Stimulated activated CD8-positive, alpha-beta memory T cell treated with anti-CD3 and anti-CD28 coated beads, Interleukin-15, amount 100 ng/mL, for 4 hours (primary cell): ENCODE data around the gene ODF2L.

ENCODE experiments used
- DNase-seq, 2 donors: peaks; one replicate each; pipeline ENCODE4 v3.0.0-alpha.2; 2020; ENCODE audit warnings: low read depth in 2 of 2

Gene ODF2L, protein sequence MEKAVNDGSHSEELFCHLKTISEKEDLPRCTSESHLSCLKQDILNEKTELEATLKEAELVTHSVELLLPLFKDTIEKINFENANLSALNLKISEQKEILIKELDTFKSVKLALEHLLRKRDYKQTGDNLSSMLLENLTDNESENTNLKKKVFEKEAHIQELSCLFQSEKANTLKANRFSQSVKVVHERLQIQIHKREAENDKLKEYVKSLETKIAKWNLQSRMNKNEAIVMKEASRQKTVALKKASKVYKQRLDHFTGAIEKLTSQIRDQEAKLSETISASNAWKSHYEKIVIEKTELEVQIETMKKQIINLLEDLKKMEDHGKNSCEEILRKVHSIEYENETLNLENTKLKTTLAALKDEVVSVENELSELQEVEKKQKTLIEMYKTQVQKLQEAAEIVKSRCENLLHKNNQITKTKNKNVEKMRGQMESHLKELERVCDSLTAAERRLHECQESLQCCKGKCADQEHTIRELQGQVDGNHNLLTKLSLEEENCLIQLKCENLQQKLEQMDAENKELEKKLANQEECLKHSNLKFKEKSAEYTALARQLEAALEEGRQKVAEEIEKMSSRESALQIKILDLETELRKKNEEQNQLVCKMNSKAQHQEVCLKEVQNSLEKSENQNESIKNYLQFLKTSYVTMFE

DNA sequence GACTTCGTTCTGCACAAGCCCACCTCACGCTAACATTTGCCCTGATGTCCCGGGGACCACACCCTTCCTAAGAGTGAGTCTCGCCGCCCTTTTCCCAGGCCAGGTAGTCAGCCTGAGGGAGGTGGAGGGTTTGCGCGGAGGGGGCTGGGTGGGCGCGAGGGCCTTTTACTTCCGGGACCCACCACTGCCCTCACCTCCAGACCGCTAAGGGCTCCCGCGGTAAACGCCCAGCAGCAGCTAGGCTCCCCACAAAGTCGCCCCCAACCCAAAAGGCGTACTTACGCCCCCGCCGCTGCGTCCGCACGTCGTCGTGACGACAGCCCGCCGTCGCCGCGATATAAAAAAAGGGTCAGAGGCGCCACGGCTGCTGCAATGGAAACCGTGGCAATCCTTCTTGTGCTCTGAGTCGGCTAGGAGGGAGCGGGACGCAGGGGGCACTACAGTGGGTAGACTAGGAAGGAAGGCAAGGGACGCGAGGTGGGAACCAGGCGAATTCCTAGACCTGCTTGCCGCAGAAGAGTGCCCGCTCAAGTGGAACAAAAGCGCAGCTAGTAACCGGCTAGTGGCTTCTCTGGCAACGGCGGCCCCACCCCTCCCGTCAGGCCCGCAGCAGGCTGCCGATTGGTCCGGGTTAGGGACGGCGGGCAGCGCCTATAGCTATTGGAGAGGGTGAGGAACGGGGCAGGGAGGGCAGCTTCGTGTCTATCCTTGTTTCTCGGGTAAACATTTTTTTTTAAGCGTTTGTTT lies at the start of gene ODF2L:
Gene ODF2L, minus strand, starts transcription at position 573 of the 747 bp plus-strand sequence. CDS start 9,296 bp downstream, outside the sequence.
- peak; percentile 69 to 79 for DNase-seq

DNA sequence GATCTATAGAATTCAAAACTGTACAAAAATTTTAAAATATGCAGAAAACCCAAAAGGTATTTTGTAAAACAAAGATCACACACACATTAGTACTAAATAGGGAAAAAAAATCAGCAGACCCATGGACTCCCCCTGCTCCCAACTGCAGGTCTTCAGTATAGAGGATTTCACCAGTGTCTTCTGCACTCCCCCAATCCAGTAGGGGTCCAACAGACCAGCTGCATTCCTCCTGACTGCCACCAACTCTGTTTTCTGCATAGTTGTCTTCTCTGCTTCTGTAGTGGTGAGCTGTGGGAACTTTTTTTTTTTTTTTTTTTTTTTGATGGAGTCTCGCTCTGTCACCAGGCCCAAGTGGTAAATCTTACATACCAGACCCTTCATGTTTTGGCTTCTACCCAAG lies 49.8 kb upstream of the ODF2L start:
- DNase-seq, result no peak

DNA sequence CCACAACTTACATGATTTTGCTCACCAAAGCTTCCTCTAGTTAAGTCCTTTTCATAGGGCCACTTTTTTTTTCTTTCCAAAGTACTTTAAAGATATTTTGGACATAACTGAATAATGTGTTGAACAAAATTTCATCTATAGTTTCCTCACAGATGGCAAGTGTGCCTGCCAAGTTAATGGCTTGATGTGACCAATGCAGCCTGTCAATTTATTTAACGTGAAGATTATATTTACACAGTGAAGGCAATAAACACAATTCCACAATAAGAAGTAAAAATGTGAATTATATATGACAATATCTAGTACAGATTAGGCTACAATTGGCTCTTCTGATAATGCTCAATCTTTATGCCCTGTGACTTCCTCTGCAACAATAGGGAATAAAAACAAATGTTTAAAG lies 45.9 kb upstream of the ODF2L start:
- DNase-seq, result no peak

DNA sequence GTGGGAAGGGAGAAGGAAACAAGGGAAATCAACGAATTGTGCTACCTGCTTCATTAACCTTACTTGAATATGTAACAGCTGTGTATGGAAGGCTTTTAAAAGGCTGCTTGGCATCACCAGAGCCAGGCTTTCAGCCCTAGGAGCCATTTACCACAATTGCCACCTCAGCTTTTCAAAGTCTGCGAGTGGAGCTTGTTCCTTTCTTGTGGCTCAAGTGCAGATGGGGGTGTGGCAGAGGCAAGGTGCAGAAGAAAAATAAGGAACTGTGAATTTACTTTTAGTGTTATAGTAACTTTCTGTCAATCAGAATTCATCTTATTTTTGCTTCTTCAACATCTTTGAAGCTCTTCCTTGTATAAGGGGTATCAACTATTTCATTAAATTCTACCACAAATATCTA lies 45.5 kb upstream of the ODF2L start:
- DNase-seq, result no peak

DNA sequence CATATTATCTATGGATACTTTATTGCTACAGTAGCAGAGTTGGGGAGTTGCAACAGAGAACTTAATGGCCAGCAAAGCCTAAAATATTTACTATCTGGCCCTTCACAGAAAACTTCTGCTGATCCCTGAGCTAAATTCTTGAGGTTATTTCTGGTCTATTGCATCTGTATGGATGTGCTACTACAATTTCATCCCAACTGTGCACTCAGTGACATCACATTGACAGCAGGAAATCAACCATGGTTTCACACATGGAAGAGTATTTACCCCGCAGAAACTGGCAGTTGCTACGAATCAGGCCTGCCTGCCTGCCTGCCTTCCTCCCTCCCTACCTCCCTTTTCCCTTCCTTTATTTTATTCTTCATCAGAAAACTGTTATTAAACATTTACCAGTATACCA lies 39.9 kb upstream of the ODF2L start:
- DNase-seq, result no peak

DNA sequence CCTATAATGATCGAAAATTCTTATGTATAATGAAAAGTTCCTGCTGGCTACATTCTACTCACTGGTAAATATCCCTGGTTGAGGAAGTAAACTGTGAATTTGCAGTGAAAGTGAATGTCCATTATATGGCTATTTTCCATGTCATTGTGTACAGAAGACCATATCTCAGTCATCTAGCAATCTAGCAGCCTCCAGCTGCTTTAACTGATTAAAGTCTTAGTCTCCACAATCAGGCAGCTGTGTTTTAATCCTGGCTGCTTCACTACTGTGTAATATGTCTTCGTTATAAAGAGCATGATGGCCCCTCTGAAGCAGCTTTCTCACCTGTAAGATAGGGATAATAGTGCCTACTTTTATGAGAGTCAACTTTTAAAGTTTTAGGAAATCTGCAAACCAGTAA lies 39.2 kb upstream of the ODF2L start:
- DNase-seq, result no peak

DNA sequence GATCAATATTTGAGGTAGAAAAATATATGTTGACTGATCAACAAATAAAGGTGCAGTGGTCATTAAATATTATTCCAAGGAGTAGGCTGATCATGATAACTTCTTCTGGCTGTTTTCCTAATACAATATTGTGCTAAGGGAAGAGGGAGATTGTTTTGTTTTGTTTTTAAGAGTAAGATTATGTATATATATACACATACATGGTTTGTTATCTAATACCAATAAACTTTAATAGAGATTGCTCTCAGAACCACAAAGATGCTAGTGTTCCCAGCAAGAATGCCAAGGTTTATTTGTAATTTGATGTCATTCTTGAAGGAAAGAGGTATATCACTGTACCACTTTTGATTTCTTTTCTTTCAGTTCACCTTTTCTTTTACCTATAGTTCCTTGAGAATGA lies 37.9 kb upstream of the ODF2L start:
- DNase-seq, result no peak

DNA sequence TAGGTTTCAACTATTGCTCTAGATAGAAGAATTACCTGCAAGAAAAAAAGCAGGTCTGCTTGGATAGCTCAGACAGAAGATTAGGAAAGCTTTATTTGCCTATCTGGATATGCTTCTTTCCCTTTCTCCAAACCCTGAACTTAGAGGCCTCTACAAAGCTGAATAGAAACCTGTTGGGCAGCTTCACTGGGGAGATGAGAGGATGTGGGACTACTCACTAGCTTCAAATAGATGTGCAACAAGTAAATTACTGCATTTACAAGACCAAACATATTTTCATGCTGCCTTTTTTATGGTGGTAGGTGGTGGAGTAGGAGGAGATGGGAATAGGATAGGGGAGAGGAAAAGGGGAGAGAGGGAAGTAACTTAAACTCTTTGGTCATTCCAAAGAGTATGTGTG lies 34.3 kb upstream of the ODF2L start:
- no peak for DNase-seq

DNA sequence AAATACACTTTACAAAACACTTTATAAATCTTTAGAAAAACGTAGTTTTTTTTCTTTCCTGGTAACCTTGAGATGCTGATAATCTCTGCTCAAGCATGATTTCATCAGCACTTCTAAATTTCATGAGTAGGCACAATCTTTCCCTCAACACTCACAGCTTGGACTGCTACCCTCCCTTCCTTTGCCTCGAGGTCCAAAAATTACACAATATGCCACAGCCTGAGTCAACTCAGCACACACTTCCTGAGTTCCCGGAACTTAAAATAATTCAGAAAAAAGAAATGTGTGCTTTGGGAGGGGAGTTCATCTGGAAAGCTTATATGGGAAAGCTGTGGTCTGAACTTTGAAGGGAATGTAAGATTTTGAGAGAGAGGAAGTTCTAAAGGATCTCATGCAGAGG lies 33.7 kb upstream of the ODF2L start:
- no peak for DNase-seq

DNA sequence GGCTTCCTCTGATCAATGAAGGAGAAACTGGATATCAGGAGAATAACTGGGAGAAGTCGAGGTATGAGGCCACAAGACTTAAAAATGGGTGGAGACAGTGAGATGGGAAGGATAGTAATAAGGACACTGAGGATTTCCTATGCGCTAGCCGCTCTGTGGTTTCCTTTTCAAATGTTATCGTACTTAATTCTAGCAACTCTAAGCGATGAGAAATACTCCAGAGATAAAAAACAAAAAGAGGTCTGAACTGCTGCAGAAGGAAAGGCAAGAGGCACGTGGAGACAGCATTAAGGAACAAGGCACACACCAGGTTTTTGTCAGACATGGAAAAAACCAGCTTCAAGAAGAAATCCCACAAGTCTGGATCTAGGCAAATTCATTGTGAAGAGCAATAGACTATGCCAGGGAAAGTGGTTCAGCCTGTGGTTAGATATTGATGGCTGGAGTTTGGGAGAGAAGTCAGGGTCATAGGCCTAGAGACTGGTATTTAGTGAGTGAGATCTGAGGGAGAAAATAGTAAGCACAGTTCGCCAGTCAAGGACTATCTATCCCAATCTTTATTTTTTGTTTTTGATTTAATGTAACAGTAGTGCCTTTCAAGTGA lies 33.1 kb upstream of the ODF2L start:
- DNase-seq, result no peak

DNA sequence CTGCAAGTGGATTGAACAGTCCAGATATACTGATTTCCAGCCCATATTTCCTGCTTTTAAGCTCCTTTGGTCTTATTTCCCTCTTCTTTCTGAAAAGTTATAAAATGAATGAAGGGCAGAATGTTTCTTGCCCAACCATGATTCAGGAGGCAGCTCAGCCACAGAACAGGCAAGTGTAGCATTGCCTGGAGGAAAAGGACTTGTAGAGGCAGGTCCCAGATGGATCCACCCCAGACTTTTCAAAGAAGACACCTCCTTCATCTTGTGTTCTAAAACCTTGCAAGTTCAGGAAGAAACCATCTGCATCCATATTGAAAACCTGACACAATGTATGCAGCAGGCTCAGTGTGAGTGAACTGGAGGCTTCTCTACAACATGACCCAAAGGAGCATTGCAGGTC lies 27.8 kb upstream of the ODF2L start, which contains the start of gene CLCA2:
Gene CLCA2, plus strand, starts transcription at position 299 of the 400 bp plus-strand sequence. Its CDS starts 77 bp downstream, at position 376.
- no peak for DNase-seq

DNA sequence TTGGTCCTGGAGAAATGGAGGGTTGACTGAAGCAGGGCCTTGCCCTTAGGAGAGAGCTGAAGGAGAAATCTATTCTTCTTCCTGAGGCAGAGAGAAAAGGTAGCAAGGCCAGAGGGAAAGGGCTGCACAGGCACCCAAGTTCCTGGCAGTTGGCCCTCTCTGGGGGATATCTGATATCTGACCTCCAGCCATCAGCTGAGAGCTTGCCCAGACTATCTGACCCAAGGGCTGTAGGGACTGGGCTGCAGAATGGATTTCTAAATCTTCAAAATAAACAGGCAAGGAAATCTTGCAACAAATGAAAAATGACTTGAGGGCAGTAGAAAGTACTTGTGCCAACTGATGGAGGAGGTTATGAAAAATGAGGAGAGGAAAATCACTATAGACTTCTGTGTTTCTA lies 27.4 kb upstream of the ODF2L start:
- no peak for DNase-seq

DNA sequence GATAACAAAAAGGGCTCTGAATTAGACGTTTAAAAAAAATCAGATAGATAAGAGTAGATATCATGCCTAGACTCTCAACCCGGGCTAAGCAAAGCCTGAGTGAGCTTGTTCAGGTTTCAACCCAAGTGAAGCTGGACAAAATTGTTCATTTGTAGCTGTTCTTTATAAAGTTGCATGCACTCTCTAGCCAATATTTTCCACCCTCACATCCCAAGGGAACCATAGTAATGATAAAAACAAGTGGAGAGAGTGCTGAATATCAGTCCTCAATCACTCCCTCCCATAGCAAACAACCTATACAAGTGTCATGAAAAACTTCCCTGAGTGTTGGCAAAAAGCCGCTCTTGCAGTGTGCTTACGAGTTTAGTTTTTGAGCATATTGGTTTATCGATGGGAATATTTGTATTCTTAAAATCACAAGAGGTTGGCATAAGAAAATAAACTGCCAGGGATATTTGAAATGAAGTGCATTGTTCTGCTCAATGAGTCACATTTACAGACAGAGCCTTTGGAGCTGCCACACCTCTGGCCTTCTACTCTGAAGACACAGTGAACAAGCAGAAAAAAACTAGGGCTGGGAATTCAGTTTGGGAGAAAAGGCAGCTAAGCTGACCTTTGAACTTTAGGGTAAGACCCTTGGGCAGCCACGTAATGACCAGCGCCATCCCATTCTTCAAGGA lies 25.6 kb upstream of the ODF2L start:
- no peak for DNase-seq

DNA sequence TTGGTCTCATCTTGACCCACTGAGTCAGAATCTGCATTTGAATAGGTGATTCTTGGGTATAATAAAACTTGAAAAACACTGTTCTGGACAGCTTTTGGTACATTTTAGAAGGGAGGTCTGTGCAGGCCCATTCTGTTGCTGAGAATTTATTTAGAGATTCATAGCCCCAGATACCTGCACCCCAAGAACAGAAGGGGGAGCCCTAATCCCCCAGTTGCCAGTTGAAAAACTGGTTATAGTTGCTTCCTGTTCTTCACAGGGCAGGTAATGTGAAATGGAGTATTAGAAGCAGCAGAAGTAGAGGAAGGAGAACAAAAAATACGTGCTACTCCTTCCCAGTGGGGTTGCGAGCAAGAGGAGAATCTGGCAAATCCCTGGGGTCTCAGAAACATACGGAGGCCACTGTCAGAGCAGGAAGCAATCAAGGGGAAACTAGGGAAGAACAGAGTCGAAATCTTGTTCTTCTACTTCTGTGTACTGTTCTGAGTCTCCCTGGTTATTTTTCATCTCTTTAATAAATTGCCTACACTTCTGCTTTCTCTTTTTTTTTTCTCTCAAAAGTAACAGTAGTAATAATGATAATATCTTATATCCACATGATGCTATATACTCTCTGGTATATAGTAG lies 23.3 kb upstream of the ODF2L start:
- DNase-seq, result no peak

DNA sequence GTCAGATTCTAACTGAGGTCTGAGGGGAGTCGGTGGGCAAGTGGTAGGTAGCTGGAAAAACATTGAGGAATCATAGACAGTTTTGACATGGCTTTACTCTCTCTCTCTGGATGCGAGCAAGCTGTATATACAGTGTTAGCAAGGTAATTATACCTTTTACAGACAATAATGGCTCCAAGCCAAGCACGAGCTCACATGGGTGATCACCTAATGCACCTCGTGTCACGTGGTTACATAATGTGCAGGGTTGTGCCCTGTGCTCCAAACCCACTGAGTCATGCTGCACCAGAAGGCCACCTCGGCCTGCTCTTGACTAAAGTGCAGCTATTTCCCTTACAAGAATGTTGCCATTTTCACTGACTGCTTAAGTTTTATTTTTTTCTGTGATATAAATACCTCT lies 20.2 kb upstream of the ODF2L start:
- no peak for DNase-seq

DNA sequence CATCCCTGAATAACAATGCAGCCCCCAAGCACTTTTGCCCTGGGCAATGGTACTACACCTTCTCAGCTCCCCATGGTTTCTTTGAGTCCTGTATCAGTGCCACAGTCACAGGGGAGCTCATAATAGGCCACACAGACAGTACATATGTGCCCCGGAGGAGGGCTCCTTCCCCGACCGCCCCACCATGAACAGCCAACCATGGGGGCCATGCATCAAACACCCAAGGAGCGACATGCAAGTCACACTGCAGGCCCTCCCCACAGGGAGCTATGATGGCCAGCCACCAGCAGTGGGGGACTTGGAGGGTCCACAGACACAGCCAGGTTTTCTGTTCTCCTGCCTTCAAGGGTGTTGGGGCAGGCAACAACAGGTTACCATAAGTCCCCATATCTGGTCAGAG lies 14.8 kb upstream of the ODF2L start:
- DNase-seq, result no peak

DNA sequence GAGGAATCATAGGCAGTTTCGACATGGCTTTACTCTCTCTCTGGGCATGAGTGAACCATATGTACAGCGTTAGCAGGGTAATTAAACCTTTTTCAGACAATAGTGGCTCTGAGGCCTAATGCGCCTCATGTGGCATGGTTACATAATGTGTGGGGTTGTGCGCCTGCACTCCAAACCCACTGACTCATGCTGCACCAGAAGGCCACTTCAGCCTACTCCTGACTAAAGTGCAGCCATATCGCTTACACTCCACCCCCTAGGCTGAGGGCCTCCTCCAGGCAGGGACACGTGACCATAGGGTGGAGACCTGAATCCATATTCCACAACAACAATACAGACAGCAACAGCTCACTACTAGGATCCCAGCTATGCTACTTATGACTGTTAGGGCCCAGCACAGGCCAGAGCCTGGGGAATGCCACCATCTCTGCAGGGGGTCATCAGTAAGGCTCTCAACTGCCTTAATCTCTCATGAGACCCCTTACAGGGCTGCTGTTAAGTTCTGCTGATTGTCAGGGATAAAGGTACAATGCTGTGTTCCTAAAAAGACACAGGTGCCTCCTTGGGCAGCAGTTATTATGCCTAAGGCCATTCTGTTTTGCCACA lies 13.4 kb upstream of the ODF2L start:
- DNase-seq, result no peak

DNA sequence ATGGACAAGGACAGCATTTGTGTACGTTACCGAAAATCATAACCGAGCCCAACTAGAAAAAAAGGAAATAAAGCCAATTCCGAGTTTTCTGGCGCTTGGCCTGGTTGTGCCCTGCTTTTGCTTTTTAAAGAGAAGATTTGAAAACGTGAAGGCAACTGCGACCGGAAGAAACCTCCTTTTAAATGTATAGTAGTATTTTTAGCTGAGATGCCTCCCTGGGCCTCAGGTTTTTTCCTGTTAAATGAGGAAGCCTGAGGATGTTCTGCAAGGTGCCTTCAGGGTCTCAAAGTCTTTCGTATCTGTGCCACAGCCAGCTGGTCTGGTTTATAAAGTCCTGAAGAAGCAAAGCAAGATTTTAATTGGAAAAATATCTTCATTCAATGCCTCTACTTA lies 371 bp upstream of the ODF2L start:
- DNase-seq, result no peak

DNA sequence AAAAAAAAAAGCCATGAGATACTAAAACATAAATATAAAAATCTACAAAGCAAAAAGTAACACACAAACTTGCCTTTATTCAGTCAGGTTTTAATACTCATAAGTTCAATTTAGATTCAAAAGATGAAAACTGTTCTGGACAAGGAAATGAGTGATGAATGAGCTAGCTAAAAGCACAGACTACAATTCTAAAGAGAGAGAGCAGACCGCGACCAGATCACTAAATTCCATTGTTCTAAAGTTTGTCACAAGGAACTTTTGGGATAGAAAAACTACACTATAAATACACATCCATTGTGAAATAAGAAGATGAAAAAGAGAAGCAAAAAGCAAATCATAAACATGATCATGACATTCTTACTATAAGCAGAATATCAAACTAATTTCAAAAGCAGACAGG lies 1.7 kb downstream of the ODF2L start:
- no peak for DNase-seq

DNA sequence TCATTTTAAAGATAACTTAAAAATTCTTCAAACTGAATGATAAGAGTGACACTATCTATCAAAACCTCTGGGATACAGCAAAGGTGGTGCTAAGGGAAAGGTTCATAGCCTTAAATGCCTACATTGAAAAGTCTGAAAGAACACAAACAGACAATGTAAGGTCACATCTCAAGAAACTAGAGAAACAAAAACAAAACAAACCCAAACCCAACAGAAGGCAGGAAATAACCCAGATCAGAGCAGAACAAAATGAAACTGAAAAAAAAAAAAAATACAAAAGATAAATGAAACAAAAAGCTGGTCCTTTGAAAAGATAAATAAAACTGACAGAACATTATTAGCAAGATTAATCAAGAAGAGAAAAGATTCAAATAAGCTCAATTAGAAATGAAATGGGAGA lies 6.8 kb downstream of the ODF2L start:
- DNase-seq, result no peak

DNA sequence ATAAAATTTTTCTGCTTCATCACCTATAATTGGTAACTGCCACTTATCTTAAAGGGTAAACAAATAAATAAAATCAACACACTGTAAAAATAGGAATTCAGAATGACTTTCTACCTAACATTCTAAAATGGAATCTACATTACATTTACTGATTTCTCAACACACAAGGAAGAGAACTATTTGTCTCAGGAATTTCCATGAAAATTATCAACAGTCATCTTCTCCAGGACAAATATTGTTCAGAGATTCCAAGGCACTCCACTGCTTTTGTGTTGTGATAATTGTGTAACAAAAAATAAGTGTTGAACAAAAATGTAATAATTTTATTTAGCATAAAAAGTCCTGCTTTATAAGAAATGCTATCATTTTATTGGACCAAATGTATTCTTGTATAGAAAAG lies 7.3 kb downstream of the ODF2L start:
- no peak for DNase-seq
